ENCODE measurements around the gene PHYKPL. TPM values are rescaled to one million over a fixed set of nuclear protein-coding genes. Genes with fewer than 3 reads are reported as not detected.
"Not testable (repeated sequence)": the region's sequence is repeated elsewhere in the genome, so short reads cannot be mapped to it uniquely, and the experiment has no call there.

The PHYKPL gene
- total and polyA plus RNA-seq, 8 donors: 71.9 to 155 (median 133) TPM

GRCh38 chr5:178230879-178231538 is 1.6 kb downstream of the PHYKPL start:
- intact Hi-C loops (cut with DNase I): no loop called here

GRCh38 chr5:178229861-178230260 is 2.7 kb downstream of the PHYKPL start:
- intact Hi-C loops (cut with DNase I): no loop called here
- Histone ChIP-seq H3K4me1 (peaks cover 26 to 63% of the 10 kb centered on the region in 2 donors), H3K36me3 (peaks cover 0 to 65% of the 10 kb centered on the region in 2 donors), H3K4me3 (no peak overlapping the region), H3K27ac (no peak overlapping the region), H3K9me3 (no peaks in the 10 kb centered on the region), H3K27me3 (no peaks in the 10 kb centered on the region)
- no peak for ATAC-seq
- peak in 1 of 4 donors; percentile 57 for DNase-seq
- TF ChIP-seq CTCF (IDR thresholded peaks at IDR 0.05): no peak

More at GRCh38 chr5:178230879-178231538, 1.6 kb downstream of the PHYKPL start:
- Histone ChIP-seq H3K27ac (peak overlapping the region in 1 of 2 donors; percentile 99), H3K9me3 (no peaks in the 10 kb centered on the region), H3K36me3 (peaks cover 0 to 54% of the 10 kb centered on the region in 2 donors), H3K4me1 (peaks cover 26 to 74% of the 10 kb centered on the region in 2 donors), H3K4me3 (peak overlapping the region; percentile 64 to 91), H3K27me3 (no peaks in the 10 kb centered on the region)
- no peak for TF ChIP-seq CTCF (IDR thresholded peaks at IDR 0.05)
- DNase-seq (peak in 1 of 4 donors; percentile 38), ATAC-seq (no peak)

GRCh38 chr5:178229111-178229510 is 3.5 kb downstream of the PHYKPL start:
- H3K4me3 ChIP-seq; H3K27me3 ChIP-seq; H3K27ac ChIP-seq; intact Hi-C loops (cut with DNase I); ATAC-seq; H3K9me3 ChIP-seq: not testable (repeated sequence)
- peaks cover 26 to 55% of the 10 kb centered on the region in 2 donors for H3K4me1 ChIP-seq
- DNase-seq: peak in 1 of 4 donors; percentile 66
- H3K36me3 ChIP-seq: peaks cover 0 to 73% of the 10 kb centered on the region in 2 donors

DNA sequence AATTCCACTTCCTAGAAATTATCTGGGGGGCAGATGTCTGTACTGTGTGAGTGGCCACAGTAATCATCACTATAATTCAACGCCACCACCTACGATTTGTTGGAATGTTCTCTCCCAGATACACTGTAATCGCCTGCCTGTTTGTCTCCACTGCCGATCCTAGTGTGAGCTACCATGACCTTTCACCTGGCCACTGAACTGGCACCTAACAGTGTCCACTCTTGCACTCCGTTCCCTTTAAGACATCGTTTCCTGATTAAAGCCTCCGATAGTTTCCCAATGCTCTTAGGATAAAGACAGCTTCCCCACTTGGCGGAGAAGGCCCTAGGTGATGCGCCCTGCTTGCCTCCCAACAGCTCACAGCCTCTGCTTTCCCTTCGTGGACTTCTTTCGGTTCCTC is 4.0 kb downstream of the PHYKPL start:
- Histone ChIP-seq H3K4me1 (peaks cover 26 to 53% of the 10 kb centered on the region in 2 donors), H3K9me3 (no peaks in the 10 kb centered on the region), H3K36me3 (peaks cover 0 to 78% of the 10 kb centered on the region in 2 donors), H3K27ac (no peak overlapping the region), H3K4me3 (no peak overlapping the region), H3K27me3 (no peaks in the 10 kb centered on the region)
- DNase-seq: no peak
- intact Hi-C loops (cut with DNase I): no loop called here
- TF ChIP-seq CTCF (IDR thresholded peaks at IDR 0.05): no peak
- ATAC-seq: no peak

- H3K4me3 ChIP-seq: no peak overlapping the region
- TF ChIP-seq CTCF (IDR thresholded peaks at IDR 0.05): no peak
- H3K27ac ChIP-seq: no peak overlapping the region
- intact Hi-C loops (cut with DNase I): no loop called here
- H3K9me3 ChIP-seq: no peaks in the 10 kb centered on the region
- no peak for DNase-seq
- no peaks in the 10 kb centered on the region for H3K27me3 ChIP-seq
- H3K4me1 ChIP-seq: peaks cover 23 to 47% of the 10 kb centered on the region in 2 donors
- ATAC-seq: no peak
- H3K36me3 ChIP-seq: peaks cover 0 to 85% of the 10 kb centered on the region in 2 donors
These were observed 4.7 kb downstream of the PHYKPL start for GRCh38 chr5:178227929-178228328.
